Activated CD4-positive, CD25-positive, alpha-beta regulatory T cell treated with anti-CD3 and anti-CD28 coated beads, Interleukin-2, amount 50 U/mL, for 24 hours (primary cell): ENCODE data around the gene FSHR.

ENCODE experiments used
- ATAC-seq, 2 donors: fragments of 150-1000 bp; cut with Tn5 transposase; one replicate each; pipeline ENCODE4 v1.10.0; 2021; ENCODE audit warnings: mild to moderate bottlenecking in 1 of 2, moderate library complexity in 1 of 2

FSHR gene

GRCh38 chr2:49110571-49110970 lies 43.7 kb downstream of the FSHR start:
- no peak for ATAC-seq

GRCh38 chr2:49108851-49109250 lies 45.5 kb downstream of the FSHR start:
- no peak for ATAC-seq

GRCh38 chr2:49108436-49108835 lies 45.9 kb downstream of the FSHR start:
- ATAC-seq: no peak

GRCh38 chr2:49105506-49105905 lies 48.8 kb downstream of the FSHR start:
- ATAC-seq: no peak

GRCh38 chr2:49102146-49102545 lies 52.2 kb downstream of the FSHR start:
- ATAC-seq: no peak

- ATAC-seq: no peak
Observed at GRCh38 chr2:49080681-49081080, 73.6 kb downstream of the FSHR start.

- ATAC-seq: no peak
Observed at GRCh38 chr2:49070716-49071115, 83.6 kb downstream of the FSHR start.

- no peak for ATAC-seq
Observed at GRCh38 chr2:49069829-49070228, 84.5 kb downstream of the FSHR start.

- no peak for ATAC-seq
Observed at GRCh38 chr2:49068613-49069012, 85.7 kb downstream of the FSHR start.

- ATAC-seq: no peak
Observed at GRCh38 chr2:49067971-49068370, 86.3 kb downstream of the FSHR start.

- no peak for ATAC-seq
Observed at GRCh38 chr2:49053156-49053555, 101.2 kb downstream of the FSHR start.

GRCh38 chr2:49050265-49050664 lies 104.0 kb downstream of the FSHR start:
- ATAC-seq: no peak

GRCh38 chr2:49049161-49049560 lies 105.2 kb downstream of the FSHR start:
- no peak for ATAC-seq

GRCh38 chr2:49045083-49045482 lies 109.2 kb downstream of the FSHR start:
- no peak for ATAC-seq

GRCh38 chr2:49044350-49045079 lies 109.8 kb downstream of the FSHR start:
- no peak for ATAC-seq

GRCh38 chr2:49043405-49043982 lies 110.8 kb downstream of the FSHR start:
- no peak for ATAC-seq

GRCh38 chr2:49042488-49042887 lies 111.8 kb downstream of the FSHR start:
- no peak for ATAC-seq

GRCh38 chr2:49041061-49041460 lies 113.3 kb downstream of the FSHR start:
- no peak for ATAC-seq

- ATAC-seq: no peak
Observed at GRCh38 chr2:49037197-49037596, 117.1 kb downstream of the FSHR start.

- ATAC-seq: no peak
Observed at GRCh38 chr2:49035481-49035880, 118.8 kb downstream of the FSHR start.

- ATAC-seq: no peak
Observed at GRCh38 chr2:49033394-49034185, 120.7 kb downstream of the FSHR start.

GRCh38 chr2:49032936-49033335 lies 121.4 kb downstream of the FSHR start:
- no peak for ATAC-seq

- ATAC-seq: no peak
Observed at GRCh38 chr2:49032126-49032525, 122.2 kb downstream of the FSHR start.

GRCh38 chr2:49029406-49029805 lies 124.9 kb downstream of the FSHR start:
- no peak for ATAC-seq
